ENCODE measurements around the gene IL17REL.

Gene IL17REL

DNA sequence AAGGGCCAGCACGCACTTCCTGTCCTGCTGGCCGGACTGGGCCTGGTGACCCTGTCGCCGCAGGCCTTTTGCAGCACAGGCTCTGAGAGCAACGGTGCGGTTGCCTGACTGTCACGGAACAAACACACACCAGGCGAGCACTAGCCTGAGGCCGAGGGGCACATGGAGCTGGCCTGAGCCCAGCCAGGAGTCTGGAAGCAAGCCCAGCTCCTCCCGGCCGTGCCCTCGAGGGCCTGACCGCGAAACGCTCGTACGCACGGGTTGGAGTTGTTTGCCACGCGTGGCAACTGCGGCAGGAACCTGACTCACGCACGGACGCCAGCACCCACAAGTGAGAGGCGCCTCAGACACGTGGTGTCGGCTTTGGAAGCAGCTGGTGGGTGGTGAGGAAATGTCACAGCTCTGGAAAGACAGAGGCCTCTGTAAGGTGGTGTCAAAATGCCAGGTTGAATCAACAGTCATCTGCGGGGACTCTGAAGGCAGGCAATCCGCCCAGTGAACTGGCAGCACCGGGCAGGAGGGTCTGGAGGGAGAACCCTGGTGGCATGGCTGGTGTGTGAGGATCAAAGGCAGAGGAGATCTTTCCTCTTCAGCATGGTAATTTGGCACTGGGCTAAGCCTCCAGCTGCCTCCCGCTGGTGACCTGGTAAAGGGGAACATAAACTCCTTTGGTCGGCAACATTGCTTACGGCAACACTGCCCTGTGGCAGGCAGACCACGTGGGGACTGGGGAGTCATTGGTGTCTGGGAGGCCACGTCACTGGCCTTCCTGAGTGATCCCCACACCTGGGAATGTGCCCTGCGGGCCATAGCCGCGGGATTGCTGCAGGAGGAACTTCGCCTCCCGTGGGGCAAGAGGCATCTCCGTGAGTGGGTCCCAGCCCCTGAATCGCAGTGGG is 15.3 kb upstream of the IL17REL start:
- Histone ChIP-seq H3K27me3 (0 out of 2 replicates have a peak, but pooled peaks cover 4% of the 10 kb centered on the region), H3K4me1 (no peaks in the 10 kb centered on the region; the same call in 1 of the 2 replicates), H3K4me3 (ENCODE audit: low read depth, low read length) (no peak overlapping the region; the same call in 1 of the 2 replicates), H3K36me3 (no peaks in the 10 kb centered on the region), H3K9me3 (no peaks in the 10 kb centered on the region)
- no peak for TF ChIP-seq CTCF (IDR thresholded peaks at IDR 0.05; ENCODE audit: low read depth, low read length)
- DNase-seq = peak; percentile 67

DNA sequence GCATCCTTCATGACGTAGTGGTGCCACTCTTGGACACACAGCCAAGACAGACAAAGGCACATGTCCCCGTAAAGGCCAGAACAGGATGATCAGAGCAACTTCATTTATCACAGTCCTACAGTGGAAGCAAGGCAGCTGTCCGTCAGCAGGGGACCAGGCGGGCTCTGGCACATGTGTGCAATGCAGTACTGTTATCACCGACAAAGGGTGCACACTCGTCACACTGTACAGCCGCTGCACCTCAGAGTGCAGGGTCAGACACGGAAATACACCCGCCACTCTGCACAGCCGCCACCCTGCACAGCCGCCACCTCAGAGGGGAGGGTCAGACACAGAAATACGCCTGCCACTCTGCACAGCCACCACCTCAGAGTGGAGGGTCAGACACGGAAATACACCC is 13.4 kb upstream of the IL17REL start:
- Histone ChIP-seq H3K4me1 (no peaks in the 10 kb centered on the region; the same call in 1 of the 2 replicates), H3K36me3 (no peaks in the 10 kb centered on the region), H3K27me3 (0 out of 2 replicates have a peak, but pooled peaks cover 4% of the 10 kb centered on the region), H3K4me3 (ENCODE audit: low read depth, low read length) (no peak overlapping the region), H3K9me3 (no peaks in the 10 kb centered on the region)
- no peak for TF ChIP-seq CTCF (IDR thresholded peaks at IDR 0.05; ENCODE audit: low read depth, low read length)
- DNase-seq = no peak

DNA sequence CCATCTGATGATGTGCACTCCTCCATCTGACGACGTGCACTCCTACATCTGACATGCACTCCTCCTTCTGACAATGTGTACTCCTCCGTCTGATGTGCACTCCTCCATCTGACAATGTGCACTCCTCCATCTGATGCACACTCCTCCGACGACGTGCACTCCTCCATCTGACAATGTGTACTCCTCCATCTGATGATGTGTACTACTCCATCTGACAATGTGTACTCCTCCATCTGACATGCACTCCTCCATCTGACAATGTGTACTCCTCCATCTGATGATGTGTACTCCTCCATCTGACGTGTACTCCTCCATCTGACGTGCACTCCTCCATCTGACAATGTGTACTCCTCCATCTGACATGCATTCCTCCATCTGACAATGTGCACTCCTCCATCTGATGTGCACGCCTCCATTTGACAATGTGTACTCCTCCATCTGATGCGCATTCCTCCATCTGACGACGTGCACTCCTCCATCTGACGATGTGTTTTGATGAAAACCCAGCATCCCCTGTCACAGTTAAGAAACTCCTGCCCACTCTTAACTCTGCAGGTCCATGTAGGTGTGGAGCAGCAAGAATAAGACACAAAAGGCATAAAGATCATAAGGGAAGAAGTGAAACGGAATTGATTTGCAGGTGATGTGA is 9.7 kb upstream of the IL17REL start:
- H3K4me3 ChIP-seq (ENCODE audit: low read depth, low read length) = no peak overlapping the region
- TF ChIP-seq CTCF (IDR thresholded peaks at IDR 0.05; ENCODE audit: low read depth, low read length) = no peak
- DNase-seq = no peak

DNA sequence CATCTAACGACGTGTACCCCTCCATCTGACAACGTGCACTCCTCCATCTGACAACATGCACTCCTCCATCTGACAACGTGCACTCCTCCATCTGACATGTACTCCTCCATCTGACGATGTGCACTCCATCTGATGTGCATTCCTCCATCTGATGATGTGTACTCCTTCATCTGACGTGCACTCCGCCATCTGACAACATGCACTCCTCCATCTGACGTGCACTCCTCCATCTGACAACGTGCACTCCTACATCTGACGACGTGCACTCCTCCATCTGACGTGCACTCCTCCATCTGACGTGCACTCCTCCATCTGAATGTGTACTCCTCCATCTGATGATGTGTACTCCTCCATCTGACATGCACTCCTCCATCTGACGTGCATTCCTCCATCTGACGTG is 8.0 kb upstream of the IL17REL start:
- TF ChIP-seq CTCF (IDR thresholded peaks at IDR 0.05; ENCODE audit: low read depth, low read length) = no peak
- Histone ChIP-seq H3K9me3 (no peaks in the 10 kb centered on the region), H3K27me3 (no peaks in the 10 kb centered on the region), H3K36me3 (no peaks in the 10 kb centered on the region), H3K4me1 (no peaks in the 10 kb centered on the region), H3K4me3 (ENCODE audit: low read depth, low read length) (no peak overlapping the region)
- DNase-seq = no peak

More for the DNA sequence above, 9.7 kb upstream of the IL17REL start:
- no peaks in the 10 kb centered on the region for H3K9me3 ChIP-seq
- no peaks in the 10 kb centered on the region for H3K27me3 ChIP-seq
- H3K4me1 ChIP-seq = no peaks in the 10 kb centered on the region
- H3K36me3 ChIP-seq = no peaks in the 10 kb centered on the region

GRCh38 chr22:50019316-50019715 is 6.8 kb upstream of the IL17REL start:
- H3K4me1 ChIP-seq = no peaks in the 10 kb centered on the region
- H3K27me3 ChIP-seq = peaks cover 8% of the 10 kb centered on the region
- no peaks in the 10 kb centered on the region for H3K9me3 ChIP-seq
- no peaks in the 10 kb centered on the region for H3K36me3 ChIP-seq
- no peak overlapping the region for H3K4me3 ChIP-seq (ENCODE audit: low read depth, low read length)
- no peak for TF ChIP-seq CTCF (IDR thresholded peaks at IDR 0.05; ENCODE audit: low read depth, low read length)
- DNase-seq = no peak
